ENCODE measurements around the gene P3H3.

DNA sequence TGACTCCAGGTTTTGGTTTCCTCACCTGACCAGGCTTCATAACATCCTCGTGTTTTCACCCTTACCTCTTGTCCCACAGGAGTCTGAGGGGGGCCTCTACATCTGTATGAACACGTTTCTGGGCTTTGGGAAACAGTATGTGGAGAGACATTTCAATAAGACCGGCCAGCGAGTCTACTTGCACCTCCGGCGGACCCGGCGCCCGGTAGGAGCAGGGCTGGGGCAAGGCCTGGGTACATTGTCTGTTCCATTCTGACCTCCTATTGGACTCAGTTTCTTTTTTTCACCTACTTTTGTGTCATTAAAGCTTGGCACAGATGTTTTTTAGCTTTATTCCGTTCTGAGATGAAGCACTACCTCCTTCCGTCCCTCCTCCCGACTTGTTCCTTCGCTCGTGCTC is 27.1 kb downstream of the P3H3 start:
- TF ChIP-seq CTCF (IDR thresholded peaks at IDR 0.05) (no peak), POLR2AphosphoS5 (IDR thresholded peaks at IDR 0.05) (no peak)
